AG04449 (cell line): ENCODE measurements around the gene AQP5.

Experiments
- CTCF ChIA-PET: fragments of 350-600 bp; formaldehyde crosslinking; extraction: SDS; loops from one replicate; lab custom pipeline; 2021; ENCODE audit warnings: antibody characterized with exemption; lab: Yijun Ruan, JAX
- POLR2A ChIA-PET: fragments of 400-600, 350-600 bp; formaldehyde crosslinking; extraction: SDS; loops from one replicate; lab custom pipeline; 2020; ENCODE audit warnings: antibody characterized with exemption, inconsistent platforms; lab: Yijun Ruan, JAX
- DNase-seq: peaks from one replicate; pipeline ENCODE4 v3.0.0-alpha.2; 2010; ENCODE audit warnings: low read depth, low spot score
- H3K4me3 ChIP-seq: 2 replicates; pipeline ENCODE4 v1.5.1; 2011; ENCODE audit warnings: low read depth, mild to moderate bottlenecking, control low read depth, low read length
- TF ChIP-seq, protein P1 (sequence below): IDR thresholded peaks from one replicate; pipeline ENCODE4 v1.5.1; 2011; ENCODE audit warnings: mild to moderate bottlenecking, moderate library complexity, low read length, control low read depth, inconsistent platforms; ENCODE audit not compliant: insufficient read depth; ENCODE audit errors: missing control alignments

The AQP5 gene

DNA sequence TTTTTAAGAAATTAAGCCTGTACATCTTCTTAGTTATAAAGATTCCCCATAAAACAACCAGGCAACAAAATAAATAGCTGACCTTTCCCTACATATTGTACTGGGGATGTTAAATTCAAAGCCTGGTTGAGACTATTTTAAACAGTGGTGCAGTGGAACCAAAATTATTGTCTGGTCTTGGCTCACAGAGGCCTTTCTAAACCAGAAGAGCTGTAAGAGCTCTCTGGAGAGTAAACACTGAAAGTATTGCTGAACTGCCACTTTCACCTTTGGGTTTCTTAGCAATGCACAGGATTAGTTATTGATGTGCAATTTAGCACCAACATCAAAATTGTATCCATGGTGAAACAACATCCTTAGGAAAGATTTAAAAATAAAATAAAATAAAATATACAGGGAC is 43.0 kb downstream of the AQP5 start:
- CTCF ChIA-PET = interaction anchor here (1.0 to 6.8 kb wide), 4 partner anchors 11 to 59 kb away, joined by 4 to 51 read pairs (median 16); no protein-coding TSS in a partner anchor
- TF ChIP-seq, protein P1, sequence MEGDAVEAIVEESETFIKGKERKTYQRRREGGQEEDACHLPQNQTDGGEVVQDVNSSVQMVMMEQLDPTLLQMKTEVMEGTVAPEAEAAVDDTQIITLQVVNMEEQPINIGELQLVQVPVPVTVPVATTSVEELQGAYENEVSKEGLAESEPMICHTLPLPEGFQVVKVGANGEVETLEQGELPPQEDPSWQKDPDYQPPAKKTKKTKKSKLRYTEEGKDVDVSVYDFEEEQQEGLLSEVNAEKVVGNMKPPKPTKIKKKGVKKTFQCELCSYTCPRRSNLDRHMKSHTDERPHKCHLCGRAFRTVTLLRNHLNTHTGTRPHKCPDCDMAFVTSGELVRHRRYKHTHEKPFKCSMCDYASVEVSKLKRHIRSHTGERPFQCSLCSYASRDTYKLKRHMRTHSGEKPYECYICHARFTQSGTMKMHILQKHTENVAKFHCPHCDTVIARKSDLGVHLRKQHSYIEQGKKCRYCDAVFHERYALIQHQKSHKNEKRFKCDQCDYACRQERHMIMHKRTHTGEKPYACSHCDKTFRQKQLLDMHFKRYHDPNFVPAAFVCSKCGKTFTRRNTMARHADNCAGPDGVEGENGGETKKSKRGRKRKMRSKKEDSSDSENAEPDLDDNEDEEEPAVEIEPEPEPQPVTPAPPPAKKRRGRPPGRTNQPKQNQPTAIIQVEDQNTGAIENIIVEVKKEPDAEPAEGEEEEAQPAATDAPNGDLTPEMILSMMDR = no peak
- POLR2A ChIA-PET = no interaction called here
- DNase-seq = no peak
- no peak overlapping the region for H3K4me3 ChIP-seq

DNA sequence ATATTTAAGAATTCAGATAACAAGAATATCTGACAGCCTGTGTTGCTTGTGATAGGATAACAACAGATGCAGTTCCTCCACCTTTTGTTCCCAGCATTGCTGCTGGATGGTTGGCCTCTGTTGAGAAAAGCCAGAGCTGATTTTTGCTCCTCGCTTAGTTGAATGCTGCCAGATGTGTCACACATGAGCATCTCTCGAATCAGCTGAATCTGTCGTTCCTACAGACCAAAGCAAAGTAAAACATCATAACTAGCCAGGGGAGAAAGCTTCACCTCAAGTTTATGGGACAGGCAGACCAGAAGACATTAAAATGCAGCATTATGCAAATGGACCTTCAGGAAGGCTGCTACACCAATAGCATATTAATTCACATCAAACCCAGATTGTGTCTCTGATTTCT is 43.5 kb downstream of the AQP5 start:
- ChIA-PET CTCF (interaction anchor here (1.0 to 6.8 kb wide), 6 partner anchors 11 to 60 kb away, joined by 4 to 51 read pairs (median 16); no protein-coding TSS in a partner anchor), POLR2A (no interaction called here)
- no peak overlapping the region for H3K4me3 ChIP-seq
- TF ChIP-seq, protein P1 = no peak
- no peak for DNase-seq

DNA sequence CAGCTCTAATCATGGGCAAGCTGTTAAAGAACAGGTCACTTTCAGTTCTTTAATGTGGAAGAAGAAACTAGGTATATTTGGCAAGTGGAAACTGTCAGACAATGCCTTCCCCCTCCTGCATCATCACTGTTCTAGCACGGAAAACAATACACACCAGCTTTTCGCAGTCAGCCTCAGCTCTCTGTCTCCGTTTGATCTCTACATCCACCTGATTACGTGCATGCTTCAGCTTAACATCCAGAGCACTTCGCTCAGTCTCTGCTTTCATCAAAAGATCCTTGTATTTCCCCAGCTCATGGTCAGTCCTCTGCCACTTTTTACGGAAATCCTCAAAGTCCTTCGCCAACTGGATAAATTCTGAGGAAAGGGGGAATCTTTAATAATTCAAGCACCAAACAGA is 44.6 kb downstream of the AQP5 start:
- CTCF ChIA-PET = interaction anchor here (0.8 to 6.8 kb wide), 10 partner anchors 11 to 64 kb away, joined by 3 to 51 read pairs (median 6); no protein-coding TSS in a partner anchor
- POLR2A ChIA-PET = no interaction called here
- H3K4me3 ChIP-seq = no peak overlapping the region
- DNase-seq = no peak
- TF ChIP-seq, protein P1 = no peak

DNA sequence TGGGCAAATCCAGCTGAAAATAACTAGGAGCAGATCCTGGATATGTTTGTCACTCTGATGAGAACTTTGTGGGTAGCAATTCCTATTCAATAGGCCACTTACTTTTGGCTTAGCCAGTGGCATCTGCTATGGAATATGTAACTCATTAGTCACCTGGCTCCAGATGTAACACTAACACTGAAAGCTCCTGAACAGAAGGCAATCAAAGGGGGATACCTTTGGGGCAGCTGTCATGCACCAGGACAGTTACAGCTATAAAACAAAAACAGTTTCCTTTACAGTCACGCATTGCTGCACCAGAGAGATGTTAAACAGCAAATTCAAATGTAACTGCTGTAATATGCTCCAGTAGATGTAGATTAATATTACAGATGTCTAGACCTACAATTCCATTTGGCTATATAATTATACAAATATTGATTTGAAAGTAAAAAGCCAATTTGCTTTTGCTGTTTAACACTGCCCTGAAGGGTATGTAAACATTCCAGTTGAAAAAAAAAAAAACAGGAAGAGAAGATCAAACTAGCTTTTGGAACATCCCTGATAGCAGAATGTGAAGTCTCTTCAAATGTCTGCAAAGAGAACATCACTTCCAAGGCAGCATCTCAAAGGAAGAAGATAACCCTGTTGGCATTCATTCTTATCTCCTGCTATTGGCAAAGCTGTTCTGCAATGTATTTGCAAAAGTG is 45.2 kb downstream of the AQP5 start:
- ChIA-PET CTCF (interaction anchor here (0.7 to 6.8 kb wide), 13 partner anchors 10 to 63 kb away, joined by 3 to 51 read pairs (median 5); no protein-coding TSS in a partner anchor), POLR2A (no interaction called here)
- no peak for DNase-seq

DNA sequence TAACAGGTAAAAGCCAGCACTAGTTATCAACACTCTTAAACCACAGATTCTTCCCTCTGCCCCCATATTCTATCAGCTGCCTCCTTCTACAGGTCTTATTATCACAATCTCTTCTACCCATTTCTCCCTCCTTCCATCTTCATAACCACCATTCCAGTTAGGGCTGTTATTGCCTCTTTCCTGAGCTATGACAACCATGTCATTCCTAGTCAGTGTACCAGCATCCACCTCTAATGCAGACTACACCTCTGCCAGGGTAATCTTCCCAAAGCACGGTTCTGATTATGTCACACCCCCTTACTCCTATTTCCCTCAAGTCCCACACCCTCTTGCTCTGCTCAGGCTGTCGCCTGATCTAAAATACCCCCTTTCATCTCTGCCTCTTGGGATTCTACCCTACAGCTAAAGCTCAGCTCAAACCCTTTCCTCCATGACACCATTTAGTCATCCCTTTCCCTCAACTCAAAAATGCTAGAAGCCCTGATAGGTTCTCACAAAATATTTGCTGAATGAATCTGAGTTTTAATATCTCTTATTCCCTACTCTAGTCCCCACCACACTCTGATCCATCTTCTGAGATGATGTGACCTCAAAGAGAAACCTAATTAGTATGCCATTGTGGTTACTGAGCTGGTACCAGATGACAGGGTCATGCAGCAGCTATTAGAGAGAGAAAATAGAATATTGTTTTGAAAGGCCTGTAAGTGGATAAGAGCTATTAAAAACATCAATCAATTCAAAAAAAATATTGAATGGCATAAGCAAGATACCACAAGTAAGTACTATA is 51.9 kb downstream of the AQP5 start:
- ChIA-PET POLR2A (no interaction called here), CTCF (interaction anchor here (0.8 to 9.4 kb wide), 14 partner anchors 10 to 97 kb away, joined by 3 to 69 read pairs (median 5); no protein-coding TSS in a partner anchor)
- TF ChIP-seq, protein P1 = no peak
- H3K4me3 ChIP-seq = no peak overlapping the region
- DNase-seq = no peak

More for the DNA sequence above, 45.2 kb downstream of the AQP5 start:
- H3K4me3 ChIP-seq = no peak overlapping the region
- TF ChIP-seq, protein P1 = no peak

DNA sequence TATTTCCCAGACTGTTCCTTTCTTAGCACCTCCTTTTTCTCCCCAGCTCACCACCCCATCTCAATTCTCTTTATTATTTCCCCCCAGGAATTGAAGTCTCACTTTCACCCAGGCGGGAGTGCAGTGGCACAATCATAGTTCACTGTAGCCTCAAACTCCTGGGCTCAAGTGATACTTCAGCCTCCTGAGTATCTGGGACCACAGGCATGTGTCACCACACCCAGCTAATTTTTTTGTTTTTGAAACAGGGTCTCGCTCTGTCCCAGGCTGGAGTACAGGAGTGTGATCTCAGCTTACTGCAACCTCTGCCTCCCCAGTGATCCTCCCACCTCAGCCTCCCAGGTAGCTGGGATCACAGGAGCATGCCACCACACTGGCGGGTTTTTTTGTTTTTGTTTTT is 52.7 kb downstream of the AQP5 start:
- TF ChIP-seq, protein P1 = no peak
- ChIA-PET POLR2A (no interaction called here), CTCF (interaction anchor here (0.9 to 9.4 kb wide), 13 partner anchors 10 to 97 kb away, joined by 3 to 69 read pairs (median 5); no protein-coding TSS in a partner anchor)
- no peak for DNase-seq
- no peak overlapping the region for H3K4me3 ChIP-seq
